ENCODE results near the gene ASGR1.
A peak's percentile ranks its signal among the peaks of the same experiment; 100 is the strongest.

- TF ChIP-seq POLR2A (IDR thresholded peaks at IDR 0.05) = no peak
- TF ChIP-seq CTCF (IDR thresholded peaks at IDR 0.05) = peak; percentile 24 to 72 (median 48)
Measured at GRCh38 chr17:7214300-7215135, 35.3 kb upstream of the ASGR1 start.

Measured in heart left ventricle (tissue), 13 donors.